NCI-H2227 (cell line): ENCODE measurements around the gene CLDN22.

Source experiments
- DNase-seq: peaks from one replicate; lab custom pipeline; 2025; ENCODE audit not compliant: unreplicated experiment; lab: John Stamatoyannopoulos, UW

CLDN22 gene

DNA sequence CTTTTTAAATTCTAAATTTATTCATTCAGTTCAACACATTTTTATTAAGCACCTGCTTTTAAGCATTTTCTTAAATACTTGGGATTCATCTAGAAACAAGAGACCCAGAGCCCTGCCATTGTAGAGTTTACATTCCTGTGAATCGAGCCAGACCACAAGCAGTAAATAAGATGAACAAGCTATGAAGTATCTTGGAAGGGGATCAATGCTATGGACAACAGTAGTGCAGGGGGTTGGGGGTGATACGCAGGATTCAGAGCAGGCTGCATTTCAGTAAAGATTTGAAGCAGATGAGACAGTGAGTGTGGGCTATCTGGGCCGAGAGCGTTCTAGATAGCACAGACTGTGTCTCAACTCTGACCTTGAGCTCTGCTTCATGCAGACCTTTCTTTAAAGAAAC lies 35.1 kb downstream of the CLDN22 start:
- DNase-seq, result no peak

DNA sequence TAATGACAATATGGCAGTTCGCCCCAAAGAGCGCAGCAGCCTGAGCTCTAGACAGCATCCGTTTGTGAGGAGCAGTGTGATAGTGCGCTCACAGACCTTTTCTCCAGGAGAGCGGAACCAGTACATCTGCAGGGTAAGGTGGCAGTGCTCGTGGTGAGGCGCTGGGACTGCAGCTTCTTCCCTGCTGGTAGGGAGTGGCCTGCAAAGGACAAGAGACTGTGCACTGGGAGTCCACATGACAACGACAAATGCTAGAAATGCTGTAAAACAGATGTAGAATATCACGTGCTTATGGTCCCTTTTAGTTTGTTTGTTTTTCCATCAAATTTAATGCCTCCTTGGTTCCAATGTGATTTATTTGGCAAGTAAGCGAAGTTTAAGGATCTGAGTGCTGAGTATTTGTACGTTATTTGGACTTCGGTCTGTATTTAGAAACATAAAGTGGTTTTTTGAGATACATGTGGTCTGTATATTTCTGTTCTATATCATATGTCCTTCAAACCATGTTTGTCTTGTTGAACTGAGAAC lies 35.8 kb downstream of the CLDN22 start:
- DNase-seq, result no peak

DNA sequence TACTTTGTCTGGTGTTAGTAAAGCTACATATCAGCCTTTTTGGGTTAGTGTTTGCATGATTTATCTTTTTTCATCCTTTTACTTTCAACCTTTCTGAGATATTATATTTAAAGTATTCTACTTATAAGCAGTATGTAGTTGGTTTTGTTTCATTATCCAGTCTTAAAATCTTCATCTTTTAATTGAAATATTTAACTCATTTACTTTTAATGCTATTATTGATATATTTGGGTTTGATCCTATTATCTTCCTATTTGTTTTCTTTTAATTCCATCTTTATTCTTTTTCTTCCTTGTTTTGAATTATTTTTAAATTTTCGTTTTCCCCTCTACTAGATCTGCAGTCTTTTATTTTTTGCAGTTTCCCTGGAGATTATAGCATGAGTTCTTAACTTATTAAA lies 44.0 kb downstream of the CLDN22 start:
- no peak for DNase-seq

DNA sequence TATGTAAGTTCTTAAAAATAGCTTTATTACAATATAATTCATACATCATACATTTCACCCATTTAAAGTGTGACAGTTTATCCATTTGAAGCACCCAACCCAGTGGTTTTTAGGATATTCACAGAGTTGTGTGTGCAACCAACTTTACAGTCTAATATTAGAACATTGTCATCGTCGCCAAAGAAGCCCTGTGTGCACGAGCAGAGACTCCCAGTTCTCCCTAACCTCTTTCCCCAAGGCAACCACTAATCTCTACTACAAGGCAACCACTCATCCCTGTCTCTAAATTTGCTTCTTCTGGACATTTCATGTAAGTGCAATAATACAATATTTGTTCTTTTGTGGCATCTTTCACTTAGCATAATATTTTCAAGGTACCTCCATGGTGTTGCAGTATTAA lies 47.7 kb downstream of the CLDN22 start:
- no peak for DNase-seq

DNA sequence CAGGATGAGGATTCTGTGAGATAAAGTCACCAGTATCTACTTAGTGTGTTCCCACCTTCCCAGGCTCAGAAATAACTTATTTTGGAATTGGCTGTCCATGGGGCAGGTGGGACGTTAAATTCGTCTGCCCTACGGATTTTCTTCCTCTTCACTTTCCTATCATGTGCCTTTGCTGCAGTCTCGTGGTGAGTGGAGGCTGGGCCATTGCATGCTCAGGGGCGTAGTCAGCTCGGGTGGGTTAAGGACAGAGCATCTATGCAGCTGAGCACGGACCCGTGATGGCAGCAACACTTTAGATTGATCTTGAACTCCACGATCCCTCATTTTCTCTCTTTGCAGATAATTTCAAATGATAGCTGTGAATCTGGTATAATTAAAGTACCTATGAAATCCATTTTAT lies 51.5 kb downstream of the CLDN22 start:
- DNase-seq, result no peak
